ENCODE results near the gene FBXO3.

Gene FBXO3

DNA sequence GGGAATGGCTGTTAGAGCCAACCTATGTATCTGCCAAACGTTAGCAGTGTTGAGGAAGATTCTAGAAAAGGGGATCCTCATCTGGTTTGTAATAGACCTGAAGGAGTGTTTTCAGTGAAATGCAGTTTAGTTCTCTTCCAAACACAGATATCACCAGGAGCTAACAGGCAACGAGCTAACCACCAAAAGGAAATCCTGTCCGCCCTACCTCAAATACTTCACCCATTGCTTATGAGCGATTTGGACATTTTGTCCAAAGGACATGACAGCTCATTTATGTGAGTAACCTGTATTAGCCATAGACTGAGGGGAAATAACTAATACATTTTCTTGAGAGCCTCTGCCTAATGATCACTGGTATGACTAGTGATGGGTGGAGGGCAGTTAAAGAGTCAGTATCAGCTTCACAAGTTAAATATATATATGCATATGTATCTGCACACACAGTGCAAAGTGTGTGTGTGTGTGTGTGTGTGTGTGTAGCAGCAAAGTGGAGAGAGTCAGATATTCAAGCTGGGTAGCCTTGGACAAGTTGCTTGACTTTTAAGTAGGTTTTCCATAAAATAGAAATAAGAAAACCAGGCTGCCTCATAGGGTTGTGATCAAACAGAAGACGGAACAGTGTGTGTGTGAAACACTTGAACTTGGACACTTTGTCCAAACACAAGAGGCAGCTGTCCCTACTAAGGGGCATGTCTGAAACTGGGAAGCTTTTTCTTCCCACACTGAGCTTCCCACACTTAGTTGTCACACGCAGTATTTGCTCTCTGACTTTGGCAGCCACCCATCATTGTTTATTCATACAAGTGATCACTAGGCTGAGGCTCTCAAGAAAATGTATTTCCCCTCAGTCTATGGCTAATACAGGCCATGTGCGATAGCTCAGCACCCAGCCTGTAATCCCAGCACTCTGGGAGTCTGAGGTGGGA lies 72.8 kb downstream of the FBXO3 start:
- DNase-seq (ENCODE audit: low read depth) = peak; percentile 57

DNA sequence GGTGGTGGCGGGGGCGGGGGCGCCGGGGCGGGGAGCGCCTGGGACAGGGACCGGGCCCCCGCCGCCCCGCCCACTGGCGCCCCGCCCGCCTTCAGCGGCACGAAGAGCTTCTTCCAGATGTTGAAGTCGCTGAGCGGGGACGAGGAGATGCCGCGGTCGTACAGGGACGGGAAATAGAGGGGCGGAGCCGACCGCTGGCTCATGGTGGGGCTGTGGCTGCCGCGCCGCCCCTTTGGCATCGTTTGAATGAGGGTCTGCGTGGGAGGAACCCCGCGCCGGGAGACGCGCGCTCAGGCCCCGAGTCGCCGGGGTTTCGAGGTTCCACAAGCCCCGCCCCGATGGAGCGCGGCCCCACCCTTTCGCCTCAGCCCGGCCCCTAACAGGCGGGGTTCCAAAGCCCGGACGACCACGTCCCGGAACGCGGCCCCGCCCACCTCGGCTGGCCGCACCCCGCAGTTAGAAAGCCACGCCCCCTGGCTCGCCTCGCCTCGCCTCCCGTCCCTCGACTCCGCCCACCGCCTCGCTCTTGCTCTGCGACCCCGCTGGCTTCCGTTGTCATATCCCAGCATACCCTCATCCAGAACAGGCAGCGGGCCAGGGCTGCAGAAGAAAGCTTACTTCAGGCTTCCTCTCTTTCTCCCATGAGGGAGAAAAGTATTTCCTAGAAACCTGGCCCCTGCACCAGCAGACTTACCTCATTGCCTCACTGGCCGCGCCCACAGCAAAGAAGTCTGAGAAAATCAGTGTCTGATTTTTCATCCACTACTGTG lies 73.6 kb downstream of the FBXO3 start, which contains the start of gene C11orf91:
Gene C11orf91 (minus strand): TSS at position 325 of the 770 bp plus-strand sequence. CDS start 86 bp downstream, at position 239.
- DNase-seq (ENCODE audit: low read depth) = peak; percentile 89

DNA sequence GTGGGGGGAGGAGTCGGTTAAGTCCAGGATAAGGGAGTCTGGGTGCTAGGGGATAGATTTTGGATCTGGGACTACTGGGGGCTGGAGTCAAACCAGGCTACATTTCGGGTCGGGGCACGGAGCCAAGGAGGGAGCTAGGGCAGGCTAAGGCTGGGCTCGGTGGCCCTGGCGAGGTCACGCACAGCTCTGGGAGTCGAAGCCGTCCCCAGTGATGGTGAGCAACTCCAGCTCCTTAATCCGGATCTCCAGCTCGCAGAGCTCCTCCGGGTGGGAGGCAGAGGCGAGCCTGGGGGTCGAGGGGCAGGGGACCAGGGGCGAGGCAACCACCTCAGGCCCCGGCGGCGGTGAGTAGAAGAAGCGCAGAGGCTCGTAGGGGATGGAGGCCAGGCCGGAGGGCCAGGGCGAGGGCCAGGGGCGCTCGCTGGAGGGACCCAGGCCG lies 74.2 kb downstream of the FBXO3 start:
- DNase-seq (ENCODE audit: low read depth) = no peak

DNA sequence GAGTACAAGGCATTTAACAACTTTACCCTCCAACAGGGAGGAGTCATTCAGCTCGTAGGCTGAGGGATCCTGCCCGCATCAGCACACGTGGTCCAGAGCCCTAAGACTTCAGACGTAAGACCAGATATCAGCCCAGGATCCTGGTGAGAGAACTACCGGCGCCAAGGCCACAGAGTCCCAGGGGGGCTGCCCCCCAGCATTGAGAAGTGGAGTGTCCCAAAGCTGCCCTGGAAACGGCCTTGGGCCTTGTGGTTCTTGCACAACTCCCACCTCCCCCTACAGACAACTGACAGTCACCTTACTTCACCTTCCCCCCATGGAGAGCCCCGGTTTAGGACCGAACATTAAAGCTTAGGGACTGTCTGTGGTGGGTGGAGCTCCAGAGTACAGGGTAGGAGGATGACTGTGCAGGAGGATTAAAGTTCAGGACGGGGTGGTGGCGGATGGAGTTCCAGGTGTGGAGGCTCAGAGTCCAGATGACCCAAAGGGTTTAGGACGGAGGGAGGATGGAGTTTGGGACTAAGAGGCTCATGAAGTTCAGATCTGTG lies 74.7 kb downstream of the FBXO3 start:
- no peak for DNase-seq (ENCODE audit: low read depth)

DNA sequence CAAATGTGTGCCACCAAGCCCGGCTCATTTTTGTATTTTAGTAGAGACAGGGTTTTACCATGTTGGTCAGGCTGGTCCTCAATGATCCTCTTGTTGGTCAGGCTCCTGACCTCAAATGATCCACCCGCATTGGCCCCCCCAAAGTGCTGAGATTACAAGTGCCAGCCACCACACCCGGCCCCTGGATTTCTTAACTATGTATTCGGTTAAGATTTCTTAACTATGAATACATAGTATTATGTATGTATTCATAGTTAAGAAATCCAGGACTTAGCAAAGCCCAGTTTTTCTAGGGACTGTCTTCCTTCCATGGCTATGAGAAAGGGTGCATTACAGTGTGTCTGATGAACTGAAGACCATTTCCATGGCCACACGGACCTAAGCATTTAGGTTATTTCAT lies 75.4 kb downstream of the FBXO3 start:
- no peak for DNase-seq (ENCODE audit: low read depth)

DNA sequence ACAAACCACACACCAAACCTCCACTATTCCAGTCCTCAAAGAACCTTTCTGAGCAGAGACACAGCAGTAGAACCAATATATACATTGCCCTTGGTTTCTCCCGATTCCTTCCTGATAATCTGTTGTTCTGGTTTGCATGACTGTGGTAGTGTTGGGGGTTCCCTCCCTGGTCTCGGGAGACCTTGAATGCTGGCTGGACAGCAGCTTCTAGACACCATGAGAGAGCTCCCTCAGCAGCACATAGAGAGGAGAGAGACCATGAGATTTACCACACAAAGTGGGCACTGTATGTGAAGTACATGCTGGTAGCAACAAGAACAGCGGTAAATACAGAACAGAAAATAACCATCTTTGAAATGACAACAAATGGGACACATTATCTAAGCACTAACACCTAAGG lies 76.3 kb downstream of the FBXO3 start:
- no peak for DNase-seq (ENCODE audit: low read depth)

DNA sequence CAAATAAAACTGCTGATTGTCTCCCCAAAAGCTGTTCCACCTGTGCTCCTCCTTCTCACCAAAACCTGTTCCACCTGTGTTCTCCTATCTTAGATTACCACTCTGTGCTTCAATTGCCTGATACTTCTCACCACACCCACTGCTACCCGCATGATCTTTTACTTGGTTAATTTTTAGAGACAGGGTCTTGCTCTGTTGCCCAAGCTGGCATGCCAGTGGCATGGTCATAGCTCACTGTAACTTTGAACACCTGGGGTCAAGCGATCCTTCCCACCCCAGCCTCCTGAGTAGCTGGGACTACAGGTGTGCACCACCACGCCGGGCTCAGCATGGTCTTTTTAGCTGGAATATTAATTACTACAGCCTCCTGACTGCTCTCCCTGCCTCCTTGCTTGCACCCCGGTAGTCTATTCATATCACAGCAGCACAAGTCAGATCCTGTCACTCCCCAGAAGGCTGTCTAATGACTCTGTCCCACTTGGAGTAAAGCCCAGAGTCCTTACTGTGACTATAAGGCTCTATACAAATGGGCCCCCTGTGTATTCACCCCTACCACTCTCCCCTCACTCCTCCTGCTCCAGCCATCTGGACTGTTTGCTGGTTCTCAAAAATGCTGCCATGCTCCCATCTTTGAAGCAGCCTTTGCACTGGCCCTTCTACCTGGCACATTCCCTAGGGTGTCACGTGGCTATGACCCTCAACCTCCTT lies 77.2 kb downstream of the FBXO3 start:
- DNase-seq (ENCODE audit: low read depth) = no peak

DNA sequence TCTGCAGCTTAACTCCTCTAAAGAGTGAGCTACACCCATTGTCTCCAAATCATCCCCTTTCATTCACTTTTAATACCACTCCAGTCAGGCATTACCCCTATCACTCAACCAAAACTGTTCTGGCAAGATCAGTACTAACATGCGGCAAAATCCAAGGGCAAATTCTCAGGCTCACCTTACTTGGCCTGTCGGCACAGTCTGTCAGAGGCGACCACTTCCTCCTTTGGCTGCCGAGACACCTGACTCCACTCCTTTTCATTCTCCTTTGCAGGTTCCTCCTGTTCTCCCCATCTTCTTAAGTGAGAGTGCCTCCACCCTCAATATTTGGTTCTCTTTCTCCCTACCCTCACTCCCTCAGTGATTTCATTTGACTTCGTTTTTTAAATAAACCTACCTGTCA lies 77.9 kb downstream of the FBXO3 start:
- DNase-seq (ENCODE audit: low read depth) = no peak

DNA sequence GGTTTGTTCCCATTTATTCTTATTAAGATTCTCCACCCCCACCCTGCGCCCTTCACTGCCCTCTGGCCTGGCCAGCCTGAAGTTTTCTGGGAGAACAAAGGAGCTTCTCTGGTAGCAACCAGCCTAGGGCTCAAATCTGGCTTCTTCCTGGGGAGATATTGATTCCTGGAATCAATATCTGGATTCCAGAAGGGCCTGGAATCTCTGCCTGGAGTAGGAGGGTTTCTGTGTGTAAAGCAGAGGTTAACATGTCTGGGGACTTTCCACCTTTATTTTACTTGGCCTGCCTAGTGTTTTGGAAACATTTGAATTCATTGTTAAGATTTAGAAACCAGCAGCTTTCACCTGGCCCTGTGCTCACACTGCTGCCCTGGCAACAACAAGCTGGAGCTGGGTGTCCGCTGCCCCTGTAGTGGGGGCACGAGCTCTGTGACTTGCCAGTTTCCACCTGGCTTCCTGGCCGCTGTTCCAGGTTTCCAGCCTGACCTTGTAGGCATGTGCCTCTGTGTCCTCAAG lies 79.2 kb downstream of the FBXO3 start:
- DNase-seq (ENCODE audit: low read depth) = no peak

DNA sequence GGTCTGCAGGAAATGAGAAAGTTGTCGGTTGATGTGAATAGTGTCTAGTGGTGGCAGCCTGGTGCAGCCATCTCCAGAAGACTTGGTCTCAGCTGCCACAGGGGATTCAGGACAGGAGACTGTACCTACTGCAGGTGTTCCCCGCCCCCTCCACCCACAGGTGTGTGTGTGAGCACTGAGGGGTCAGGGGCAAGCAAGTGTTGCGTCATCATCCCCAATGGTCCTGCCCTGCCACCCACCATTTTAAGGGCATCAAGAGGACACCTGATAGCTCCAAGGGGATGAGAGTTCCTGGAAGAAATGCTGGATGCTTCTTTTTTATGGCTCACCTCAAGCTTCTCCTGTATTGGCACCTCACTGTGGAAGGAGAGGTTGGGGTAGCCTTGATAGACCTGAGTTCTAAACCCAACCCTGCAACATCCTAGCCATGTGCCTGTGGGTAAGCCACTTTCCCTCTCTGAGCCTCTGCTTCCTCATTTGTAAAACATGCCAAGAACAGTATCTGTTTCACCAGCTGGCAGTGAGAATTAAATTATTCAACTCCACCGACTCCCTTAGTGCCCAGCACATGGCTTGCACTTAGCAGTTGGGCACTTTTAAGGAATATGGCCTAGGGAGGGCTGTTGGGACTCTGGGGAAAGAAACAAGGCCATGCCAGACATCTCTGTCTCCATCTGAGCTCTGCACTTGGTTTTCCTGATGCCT lies 79.8 kb downstream of the FBXO3 start:
- DNase-seq (ENCODE audit: low read depth) = no peak

DNA sequence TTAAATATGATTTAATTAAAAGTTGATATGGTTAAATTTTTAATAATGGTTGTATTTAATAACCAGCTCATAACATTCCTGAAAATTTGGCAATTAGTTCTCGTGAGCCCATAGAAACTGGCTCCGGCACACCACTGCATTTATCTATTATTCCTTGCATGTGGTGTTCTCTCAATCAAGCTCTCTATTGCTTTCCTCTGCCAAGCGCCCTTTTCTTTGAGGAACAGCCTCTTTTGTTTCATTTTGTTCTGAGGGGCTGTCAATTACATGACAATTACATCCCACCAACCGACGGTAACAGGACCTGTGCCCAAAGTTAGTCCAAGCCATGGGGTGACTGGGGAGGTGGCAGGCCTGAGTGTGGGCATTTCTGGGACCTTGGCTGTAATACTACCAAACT lies 81.8 kb downstream of the FBXO3 start:
- DNase-seq (ENCODE audit: low read depth) = no peak

DNA sequence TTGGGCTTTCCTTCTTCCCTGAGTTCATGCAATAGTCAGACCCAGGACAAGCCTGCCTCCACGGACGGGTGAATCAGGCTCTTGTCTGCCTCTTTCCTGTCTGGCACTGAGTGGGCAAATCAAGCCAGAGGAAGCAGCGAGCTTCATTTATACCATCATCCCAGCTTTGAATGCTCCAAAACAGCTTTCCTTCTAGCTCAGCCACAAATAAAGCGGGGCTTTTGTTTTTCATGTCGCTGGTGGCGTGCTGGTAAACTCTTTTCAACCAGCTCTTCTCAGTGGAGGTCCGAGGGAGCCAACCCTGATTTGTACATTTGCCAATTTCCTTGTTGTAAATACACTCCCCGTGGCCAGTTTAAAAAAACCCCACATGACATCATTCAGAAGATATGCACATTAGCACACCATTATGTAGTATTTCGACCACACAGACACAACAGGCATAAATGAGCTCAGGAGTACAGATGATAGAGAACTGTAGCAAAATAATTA lies 82.3 kb downstream of the FBXO3 start:
- DNase-seq (ENCODE audit: low read depth) = peak; percentile 93

DNA sequence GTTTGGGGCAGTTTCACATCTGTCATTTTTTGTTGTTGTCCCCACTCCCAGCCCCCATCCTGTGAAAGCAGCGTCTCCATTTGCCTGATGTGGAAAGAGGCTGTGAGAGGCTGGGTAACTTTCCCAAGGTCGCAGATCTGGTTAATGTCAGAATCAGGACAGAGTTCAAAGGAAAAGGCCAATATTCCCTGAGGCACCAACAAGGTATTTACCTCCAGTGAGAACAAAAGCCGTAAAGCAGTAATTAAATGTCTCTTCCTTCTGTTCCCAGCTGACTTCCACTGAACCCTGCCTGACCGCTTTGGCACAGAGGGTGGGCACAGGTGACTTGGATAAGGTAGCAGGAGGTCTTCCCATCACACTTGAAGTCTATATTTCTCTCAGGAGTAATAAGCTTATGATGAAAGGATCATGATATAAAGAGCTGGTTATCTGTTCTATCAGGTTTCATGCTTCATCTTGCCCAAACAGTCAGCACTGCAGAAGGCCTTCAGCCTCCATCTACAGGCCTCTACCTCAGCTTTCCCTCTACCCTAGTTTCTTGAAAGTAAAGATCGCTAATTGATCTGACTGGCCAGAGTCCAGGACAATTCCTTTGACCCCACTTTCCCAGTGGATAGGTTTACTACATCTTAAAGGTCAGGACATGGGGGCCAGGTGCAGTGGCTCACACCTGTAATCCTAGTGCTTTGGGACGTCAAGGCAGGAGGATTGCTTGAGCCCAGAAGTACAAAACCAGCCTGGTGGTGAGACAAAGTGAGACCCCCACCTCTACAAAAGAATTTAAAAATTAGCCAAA lies 83.1 kb downstream of the FBXO3 start:
- DNase-seq (ENCODE audit: low read depth) = no peak
